ENCODE measurements around the gene HCFC1R1.

HCFC1R1 gene

DNA sequence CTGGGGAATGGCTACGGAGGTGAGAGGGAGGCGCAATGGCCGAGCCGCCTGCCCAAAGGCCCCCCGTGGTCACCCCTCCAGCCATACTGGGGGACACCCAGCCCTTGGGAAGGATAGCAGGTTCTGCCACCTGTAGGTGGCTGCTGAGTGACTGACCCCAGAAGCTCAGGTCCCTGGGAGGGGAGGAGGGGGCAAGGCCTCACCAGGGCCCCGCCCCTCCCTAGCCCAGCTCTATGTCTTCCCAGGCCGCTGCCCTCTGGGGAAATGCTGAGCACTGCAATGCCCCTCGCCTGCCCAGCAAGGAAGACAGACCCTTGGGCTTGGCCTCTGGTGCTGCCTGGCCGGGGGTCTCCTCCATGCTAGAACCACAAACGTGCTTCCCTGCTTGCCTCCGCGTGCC lies 22.4 kb downstream of the HCFC1R1 start:
- Histone ChIP-seq H3K9ac (ENCODE audit: low read length in 5 of 5) (no peak overlapping the region), H3K9me3 (ENCODE audit: control insufficient read depth in 5 of 5, low read length in 5 of 5) (no peaks in the 10 kb centered on the region), H3K4me3 (ENCODE audit: low read depth in 1 of 5, low read length in 5 of 5) (no peak overlapping the region), H3K27me3 (ENCODE audit: control insufficient read depth in 5 of 5, insufficient read depth in 4 of 5, low read length in 5 of 5) (peaks cover 3 to 17% (median 10%) of the 10 kb centered on the region in 5 donors), H3K27ac (ENCODE audit: low read depth, low read length) (no peak overlapping the region), H3K36me3 (ENCODE audit: control insufficient read depth in 5 of 5, insufficient read depth in 5 of 5, low read length in 5 of 5) (no peaks in the 10 kb centered on the region), H3K4me1 (ENCODE audit: control insufficient read depth in 5 of 5, insufficient read depth in 5 of 5, low read length in 5 of 5) (peaks cover 0 to 9% (median 5%) of the 10 kb centered on the region in 5 donors)

DNA sequence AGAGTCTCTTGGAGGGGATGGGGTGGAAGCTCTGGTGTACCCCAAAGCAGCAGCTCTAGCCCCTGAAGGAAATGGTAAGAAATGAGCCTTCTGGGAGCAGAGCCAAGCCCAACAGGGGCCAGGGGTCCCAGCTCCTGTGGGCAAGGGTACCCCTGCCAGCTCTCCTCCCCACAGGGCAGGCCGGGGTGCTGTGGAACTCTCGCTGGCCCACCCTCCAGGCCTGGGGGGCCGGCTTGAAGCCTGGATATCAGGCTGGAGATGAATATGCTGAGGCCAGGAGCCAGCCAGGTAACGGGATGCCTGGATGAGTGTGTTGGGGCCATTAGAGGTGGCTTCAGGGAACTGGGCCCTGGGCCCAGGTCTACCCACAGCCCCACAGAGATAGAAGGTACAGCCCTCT lies 23.2 kb downstream of the HCFC1R1 start:
- Histone ChIP-seq H3K36me3 (ENCODE audit: control insufficient read depth in 5 of 5, insufficient read depth in 5 of 5, low read length in 5 of 5) (no peaks in the 10 kb centered on the region), H3K4me1 (ENCODE audit: control insufficient read depth in 5 of 5, insufficient read depth in 5 of 5, low read length in 5 of 5) (peaks cover 0 to 9% (median 5%) of the 10 kb centered on the region in 5 donors), H3K27me3 (ENCODE audit: control insufficient read depth in 5 of 5, insufficient read depth in 4 of 5, low read length in 5 of 5) (peaks cover 3 to 17% (median 6%) of the 10 kb centered on the region in 5 donors), H3K9me3 (ENCODE audit: control insufficient read depth in 5 of 5, low read length in 5 of 5) (no peaks in the 10 kb centered on the region), H3K4me3 (ENCODE audit: low read depth in 1 of 5, low read length in 5 of 5) (no peak overlapping the region), H3K27ac (ENCODE audit: low read depth, low read length) (no peak overlapping the region), H3K9ac (ENCODE audit: low read length in 5 of 5) (no peak overlapping the region)

DNA sequence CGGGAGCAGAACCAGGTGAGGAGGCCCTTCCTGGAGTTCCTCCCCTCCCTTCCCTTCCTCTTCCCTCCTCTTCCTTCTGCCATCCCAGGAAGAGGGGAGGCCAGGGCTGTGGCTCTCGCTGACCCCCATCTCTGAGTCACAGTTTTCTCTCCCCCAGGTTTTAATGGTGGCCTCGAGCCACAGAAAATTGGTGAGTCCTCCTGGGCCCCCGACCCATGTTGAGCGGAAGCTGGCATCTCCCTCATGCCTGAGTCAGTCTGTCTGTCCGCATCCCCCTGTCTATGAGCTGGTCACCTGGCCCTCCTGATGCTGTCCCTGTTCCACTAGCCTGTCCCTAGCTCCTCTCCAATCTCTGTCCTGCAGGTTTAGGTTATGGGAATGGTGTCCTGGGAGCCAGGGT lies 23.8 kb downstream of the HCFC1R1 start:
- peaks cover 3 to 17% (median 6%) of the 10 kb centered on the region in 5 donors for H3K27me3 ChIP-seq (ENCODE audit: control insufficient read depth in 5 of 5, insufficient read depth in 4 of 5, low read length in 5 of 5)
- H3K36me3 ChIP-seq (ENCODE audit: control insufficient read depth in 5 of 5, insufficient read depth in 5 of 5, low read length in 5 of 5), result no peaks in the 10 kb centered on the region
- peaks cover 0 to 7% (median 3%) of the 10 kb centered on the region in 5 donors for H3K4me1 ChIP-seq (ENCODE audit: control insufficient read depth in 5 of 5, insufficient read depth in 5 of 5, low read length in 5 of 5)
- no peak overlapping the region for H3K27ac ChIP-seq (ENCODE audit: low read depth, low read length)
- H3K9me3 ChIP-seq (ENCODE audit: control insufficient read depth in 5 of 5, low read length in 5 of 5), result no peaks in the 10 kb centered on the region
- no peak overlapping the region for H3K4me3 ChIP-seq (ENCODE audit: low read depth in 1 of 5, low read length in 5 of 5)
- no peak overlapping the region for H3K9ac ChIP-seq (ENCODE audit: low read length in 5 of 5)

DNA sequence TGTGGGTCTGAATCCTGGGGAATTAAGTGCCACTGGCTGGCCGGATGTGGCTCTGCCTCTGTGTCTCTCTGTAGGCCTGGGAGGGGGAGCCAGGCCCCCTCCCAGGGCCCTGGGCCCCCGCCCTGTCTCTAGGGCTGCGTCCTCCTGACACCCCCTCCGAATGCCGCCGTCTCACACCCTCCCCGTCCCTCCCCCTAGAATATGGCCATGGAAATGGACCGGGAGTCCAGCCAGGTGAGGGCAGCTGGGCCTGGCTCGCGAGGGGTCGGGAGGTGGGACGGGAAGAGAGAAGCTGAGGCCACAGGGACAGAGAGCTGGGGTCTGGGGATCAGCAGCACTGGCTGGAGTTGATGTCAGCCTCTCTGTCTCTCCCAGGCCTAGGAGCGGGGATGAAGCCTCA lies 27.4 kb downstream of the HCFC1R1 start:
- no peaks in the 10 kb centered on the region for H3K9me3 ChIP-seq (ENCODE audit: control insufficient read depth in 5 of 5, low read length in 5 of 5)
- no peaks in the 10 kb centered on the region for H3K36me3 ChIP-seq (ENCODE audit: control insufficient read depth in 5 of 5, insufficient read depth in 5 of 5, low read length in 5 of 5)
- no peak overlapping the region for H3K27ac ChIP-seq (ENCODE audit: low read depth, low read length)
- no peak overlapping the region for H3K4me3 ChIP-seq (ENCODE audit: low read depth in 1 of 5, low read length in 5 of 5)
- no peak overlapping the region for H3K9ac ChIP-seq (ENCODE audit: low read length in 5 of 5)
- peaks cover 3 to 14% (median 4%) of the 10 kb centered on the region in 5 donors for H3K27me3 ChIP-seq (ENCODE audit: control insufficient read depth in 5 of 5, insufficient read depth in 4 of 5, low read length in 5 of 5)
- H3K4me1 ChIP-seq (ENCODE audit: control insufficient read depth in 5 of 5, insufficient read depth in 5 of 5, low read length in 5 of 5), result peaks cover 0 to 16% (median 15%) of the 10 kb centered on the region in 5 donors

DNA sequence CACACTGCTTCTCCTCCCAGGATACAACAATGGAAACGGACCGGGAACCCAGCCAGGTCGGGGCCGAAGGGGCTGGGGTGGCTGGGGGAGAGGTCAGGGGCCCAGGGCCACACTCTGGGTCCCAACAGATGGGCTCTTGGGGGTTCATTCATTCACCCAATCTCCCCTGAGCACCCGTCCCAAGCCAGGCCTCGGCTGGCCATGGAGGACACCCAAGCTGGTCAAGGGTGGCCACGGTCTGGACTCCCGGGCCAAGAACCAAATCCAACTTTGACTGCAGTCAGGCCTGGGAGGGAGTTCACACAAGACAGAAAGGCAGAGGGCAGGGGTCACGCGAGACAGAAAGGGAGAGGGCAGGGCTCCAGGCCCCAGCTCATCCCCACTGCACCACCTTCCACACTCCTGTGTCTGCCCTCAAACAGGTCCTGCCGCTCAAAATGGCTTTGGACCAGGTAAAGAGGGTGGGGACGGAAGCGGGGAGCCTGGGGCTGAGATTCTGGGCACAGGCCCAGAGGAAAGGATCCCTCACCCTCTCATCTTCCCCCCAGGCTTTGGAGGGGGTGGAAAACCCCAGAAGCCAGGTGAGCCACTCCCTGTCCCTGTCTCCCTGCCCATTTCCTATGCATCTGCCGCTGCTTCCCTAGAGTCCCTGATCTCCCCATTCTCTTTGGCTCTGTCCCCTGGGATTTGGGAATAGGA lies 31.2 kb downstream of the HCFC1R1 start:
- no peak overlapping the region for H3K4me3 ChIP-seq (ENCODE audit: low read depth in 1 of 5, low read length in 5 of 5)
- no peaks in the 10 kb centered on the region for H3K9me3 ChIP-seq (ENCODE audit: control insufficient read depth in 5 of 5, low read length in 5 of 5)
- H3K9ac ChIP-seq (ENCODE audit: low read length in 5 of 5), result no peak overlapping the region
- H3K27me3 ChIP-seq (ENCODE audit: control insufficient read depth in 5 of 5, insufficient read depth in 4 of 5, low read length in 5 of 5), result peaks cover 0 to 18% (median 3%) of the 10 kb centered on the region in 5 donors
- H3K36me3 ChIP-seq (ENCODE audit: control insufficient read depth in 5 of 5, insufficient read depth in 5 of 5, low read length in 5 of 5), result no peaks in the 10 kb centered on the region
- no peak overlapping the region for H3K27ac ChIP-seq (ENCODE audit: low read depth, low read length)
- peaks cover 0 to 16% (median 15%) of the 10 kb centered on the region in 5 donors for H3K4me1 ChIP-seq (ENCODE audit: control insufficient read depth in 5 of 5, insufficient read depth in 5 of 5, low read length in 5 of 5)

DNA sequence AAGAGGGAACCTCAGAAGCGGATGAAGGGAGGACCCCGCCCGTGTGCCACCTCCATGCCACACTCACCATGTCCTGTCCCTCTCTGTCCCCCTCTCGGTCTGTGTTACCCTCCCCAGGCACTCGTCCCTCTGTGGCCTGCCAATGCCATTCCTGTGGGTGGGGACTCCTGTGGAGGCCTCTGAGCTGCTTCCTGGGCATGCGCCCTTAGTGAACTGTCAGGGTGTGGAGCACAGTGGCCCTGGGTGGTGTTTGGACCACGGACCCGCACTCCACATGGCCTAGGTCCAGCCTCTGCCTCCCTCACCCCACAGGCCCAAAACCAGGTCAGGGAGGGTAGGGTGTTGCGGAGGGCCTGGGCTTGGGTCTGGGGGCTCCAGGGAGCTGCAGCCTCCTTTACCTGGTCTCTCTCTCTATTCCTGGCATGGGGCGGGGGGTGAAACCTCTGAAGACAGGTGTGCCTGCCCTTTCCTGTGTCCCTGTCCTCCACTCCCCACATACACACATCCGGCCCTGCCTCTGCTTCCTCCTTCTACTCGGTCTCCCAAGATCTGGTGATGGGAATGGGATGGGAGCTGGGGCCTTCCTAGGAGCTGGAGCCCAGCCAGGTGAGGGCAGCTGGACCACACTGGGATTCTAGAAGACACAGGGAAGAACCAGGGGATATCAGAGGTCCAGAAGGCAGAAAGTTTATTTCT lies 32.0 kb downstream of the HCFC1R1 start:
- H3K4me3 ChIP-seq (ENCODE audit: low read depth in 1 of 5, low read length in 5 of 5), result no peak overlapping the region
- H3K27ac ChIP-seq (ENCODE audit: low read depth, low read length), result no peak overlapping the region
- no peaks in the 10 kb centered on the region for H3K36me3 ChIP-seq (ENCODE audit: control insufficient read depth in 5 of 5, insufficient read depth in 5 of 5, low read length in 5 of 5)
- H3K9me3 ChIP-seq (ENCODE audit: control insufficient read depth in 5 of 5, low read length in 5 of 5), result no peaks in the 10 kb centered on the region
- H3K4me1 ChIP-seq (ENCODE audit: control insufficient read depth in 5 of 5, insufficient read depth in 5 of 5, low read length in 5 of 5), result peaks cover 0 to 16% (median 15%) of the 10 kb centered on the region in 5 donors
- no peak overlapping the region for H3K9ac ChIP-seq (ENCODE audit: low read length in 5 of 5)
- peaks cover 0 to 20% (median 4%) of the 10 kb centered on the region in 5 donors for H3K27me3 ChIP-seq (ENCODE audit: control insufficient read depth in 5 of 5, insufficient read depth in 4 of 5, low read length in 5 of 5)

DNA sequence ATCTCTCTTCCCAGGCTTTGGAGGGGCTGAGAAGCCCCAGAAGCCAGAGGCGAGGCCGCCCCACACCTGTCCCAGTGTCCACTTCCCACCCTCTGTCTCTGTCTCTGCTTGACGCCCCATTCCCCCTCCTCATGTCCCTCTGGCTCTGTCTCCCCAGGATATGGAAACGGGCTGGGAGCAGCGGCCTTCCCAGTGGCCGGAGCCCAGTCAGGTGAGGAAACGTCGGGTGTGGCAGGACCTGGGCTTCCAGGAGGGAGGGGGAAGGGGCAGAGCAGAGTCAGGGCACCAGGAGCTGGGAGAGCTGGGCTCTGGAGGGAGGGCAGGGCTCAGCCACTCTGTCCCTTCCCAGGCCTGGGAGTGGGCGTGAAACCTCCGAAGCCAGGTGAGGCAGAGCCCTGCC lies 32.9 kb downstream of the HCFC1R1 start:
- Histone ChIP-seq H3K4me1 (ENCODE audit: control insufficient read depth in 5 of 5, insufficient read depth in 5 of 5, low read length in 5 of 5) (peaks cover 0 to 19% (median 16%) of the 10 kb centered on the region in 5 donors), H3K36me3 (ENCODE audit: control insufficient read depth in 5 of 5, insufficient read depth in 5 of 5, low read length in 5 of 5) (no peaks in the 10 kb centered on the region), H3K27me3 (ENCODE audit: control insufficient read depth in 5 of 5, insufficient read depth in 4 of 5, low read length in 5 of 5) (peaks cover 0 to 18% (median 4%) of the 10 kb centered on the region in 5 donors)

DNA sequence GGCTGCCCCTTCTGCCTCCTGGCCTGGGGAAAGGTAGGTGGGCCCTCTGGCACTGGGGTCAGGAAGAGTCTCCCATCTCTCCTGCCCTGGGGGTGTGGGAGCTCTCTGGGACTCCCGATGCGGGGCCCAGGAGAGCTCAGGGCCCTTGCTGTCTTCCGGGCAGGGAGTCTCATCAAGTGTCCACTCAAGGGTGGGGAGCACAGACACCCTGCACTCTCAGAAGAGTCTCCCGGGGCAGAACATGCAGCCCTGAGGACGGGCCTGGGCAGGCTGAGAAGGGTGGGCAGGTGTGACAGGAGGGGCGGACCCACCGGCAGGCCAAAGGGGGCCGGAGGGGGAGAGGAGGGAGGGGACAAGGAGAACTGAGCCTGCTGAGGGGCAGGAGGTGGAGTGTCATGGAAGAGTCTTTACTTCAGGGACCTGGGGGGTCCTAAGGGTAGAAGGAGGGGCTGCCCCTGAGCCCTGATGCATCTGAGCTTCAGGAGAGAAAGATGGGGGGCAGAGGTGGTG lies 35.1 kb downstream of the HCFC1R1 start:
- Histone ChIP-seq H3K9me3 (ENCODE audit: control insufficient read depth in 5 of 5, low read length in 5 of 5) (no peaks in the 10 kb centered on the region), H3K4me1 (ENCODE audit: control insufficient read depth in 5 of 5, insufficient read depth in 5 of 5, low read length in 5 of 5) (peaks cover 0 to 32% (median 24%) of the 10 kb centered on the region in 5 donors), H3K9ac (ENCODE audit: low read length in 5 of 5) (no peak overlapping the region), H3K27ac (ENCODE audit: low read depth, low read length) (no peak overlapping the region), H3K36me3 (ENCODE audit: control insufficient read depth in 5 of 5, insufficient read depth in 5 of 5, low read length in 5 of 5) (no peaks in the 10 kb centered on the region), H3K27me3 (ENCODE audit: control insufficient read depth in 5 of 5, insufficient read depth in 4 of 5, low read length in 5 of 5) (peaks cover 0 to 18% (median 4%) of the 10 kb centered on the region in 5 donors), H3K4me3 (ENCODE audit: low read depth in 1 of 5, low read length in 5 of 5) (no peak overlapping the region)

More for the DNA sequence above, 32.9 kb downstream of the HCFC1R1 start:
- no peak overlapping the region for H3K9ac ChIP-seq (ENCODE audit: low read length in 5 of 5)
- H3K4me3 ChIP-seq (ENCODE audit: low read depth in 1 of 5, low read length in 5 of 5), result no peak overlapping the region
- H3K9me3 ChIP-seq (ENCODE audit: control insufficient read depth in 5 of 5, low read length in 5 of 5), result no peaks in the 10 kb centered on the region
- no peak overlapping the region for H3K27ac ChIP-seq (ENCODE audit: low read depth, low read length)

DNA sequence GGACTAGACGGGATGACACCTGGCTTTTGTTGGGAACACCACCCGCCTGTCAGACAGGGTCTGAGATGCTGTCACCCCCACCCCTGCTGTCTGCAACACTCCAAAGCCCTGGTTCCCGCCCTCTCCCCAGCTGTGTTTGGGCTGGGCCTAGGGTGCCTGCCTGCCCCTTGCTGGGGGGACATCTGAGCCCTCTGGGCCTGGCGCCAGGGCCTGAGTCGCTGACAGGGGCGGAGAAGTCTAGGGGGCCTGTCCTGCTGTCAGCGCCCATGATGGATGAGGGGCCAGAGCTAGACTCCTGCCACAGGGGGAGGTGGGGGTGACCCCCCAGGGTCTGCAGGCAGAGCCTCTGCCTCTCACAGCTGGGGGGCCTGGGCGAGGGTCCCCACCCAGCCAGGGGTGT lies 35.9 kb downstream of the HCFC1R1 start:
- H3K9ac ChIP-seq (ENCODE audit: low read length in 5 of 5), result no peak overlapping the region
- no peaks in the 10 kb centered on the region for H3K36me3 ChIP-seq (ENCODE audit: control insufficient read depth in 5 of 5, insufficient read depth in 5 of 5, low read length in 5 of 5)
- H3K4me1 ChIP-seq (ENCODE audit: control insufficient read depth in 5 of 5, insufficient read depth in 5 of 5, low read length in 5 of 5), result peaks cover 0 to 33% (median 25%) of the 10 kb centered on the region in 5 donors
- H3K4me3 ChIP-seq (ENCODE audit: low read depth in 1 of 5, low read length in 5 of 5), result no peak overlapping the region
- H3K27ac ChIP-seq (ENCODE audit: low read depth, low read length), result no peak overlapping the region
- peaks cover 0 to 18% (median 4%) of the 10 kb centered on the region in 5 donors for H3K27me3 ChIP-seq (ENCODE audit: control insufficient read depth in 5 of 5, insufficient read depth in 4 of 5, low read length in 5 of 5)
- H3K9me3 ChIP-seq (ENCODE audit: control insufficient read depth in 5 of 5, low read length in 5 of 5), result no peaks in the 10 kb centered on the region

DNA sequence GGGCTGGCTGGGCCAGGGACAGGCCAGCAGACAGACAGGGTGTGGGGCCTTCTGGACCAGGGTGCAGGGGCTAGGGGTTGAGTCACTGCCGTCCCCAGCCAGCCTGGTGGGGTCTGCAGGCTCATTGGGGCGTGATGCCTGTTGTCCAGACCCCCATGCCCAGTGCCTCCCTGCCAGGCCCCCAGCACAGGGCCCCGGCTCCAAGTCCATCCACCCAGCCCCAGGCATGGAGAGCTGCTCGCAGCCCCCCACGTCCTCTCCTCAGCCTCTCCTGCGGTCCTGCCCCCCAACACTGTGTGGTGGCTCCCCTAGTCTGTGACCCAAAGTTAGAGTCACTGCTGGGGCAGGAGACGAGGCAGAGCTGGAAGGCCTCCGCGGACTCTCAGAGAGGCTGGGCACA lies 36.5 kb downstream of the HCFC1R1 start:
- Histone ChIP-seq H3K36me3 (ENCODE audit: control insufficient read depth in 5 of 5, insufficient read depth in 5 of 5, low read length in 5 of 5) (no peaks in the 10 kb centered on the region), H3K4me3 (ENCODE audit: low read depth in 1 of 5, low read length in 5 of 5) (no peak overlapping the region), H3K9me3 (ENCODE audit: control insufficient read depth in 5 of 5, low read length in 5 of 5) (no peaks in the 10 kb centered on the region), H3K27me3 (ENCODE audit: control insufficient read depth in 5 of 5, insufficient read depth in 4 of 5, low read length in 5 of 5) (peaks cover 0 to 18% (median 4%) of the 10 kb centered on the region in 5 donors), H3K9ac (ENCODE audit: low read length in 5 of 5) (no peak overlapping the region), H3K4me1 (ENCODE audit: control insufficient read depth in 5 of 5, insufficient read depth in 5 of 5, low read length in 5 of 5) (peaks cover 0 to 28% (median 19%) of the 10 kb centered on the region in 5 donors), H3K27ac (ENCODE audit: low read depth, low read length) (no peak overlapping the region)

Data from subcutaneous abdominal adipose tissue (tissue), 5 donors.